ENCODE results near the gene TMEM30B. TPM values are rescaled to one million over a fixed set of nuclear protein-coding genes. Genes with fewer than 3 reads are reported as not detected.
A peak's percentile ranks its signal among the peaks of the same experiment; 100 is the strongest.
"Not testable (repeated sequence)": the region's sequence is repeated elsewhere in the genome, so short reads cannot be mapped to it uniquely, and the experiment has no call there.

Gene TMEM30B
- total RNA-seq, 2 donors from 2014 or later = 3.5 to 4.1 TPM

DNA sequence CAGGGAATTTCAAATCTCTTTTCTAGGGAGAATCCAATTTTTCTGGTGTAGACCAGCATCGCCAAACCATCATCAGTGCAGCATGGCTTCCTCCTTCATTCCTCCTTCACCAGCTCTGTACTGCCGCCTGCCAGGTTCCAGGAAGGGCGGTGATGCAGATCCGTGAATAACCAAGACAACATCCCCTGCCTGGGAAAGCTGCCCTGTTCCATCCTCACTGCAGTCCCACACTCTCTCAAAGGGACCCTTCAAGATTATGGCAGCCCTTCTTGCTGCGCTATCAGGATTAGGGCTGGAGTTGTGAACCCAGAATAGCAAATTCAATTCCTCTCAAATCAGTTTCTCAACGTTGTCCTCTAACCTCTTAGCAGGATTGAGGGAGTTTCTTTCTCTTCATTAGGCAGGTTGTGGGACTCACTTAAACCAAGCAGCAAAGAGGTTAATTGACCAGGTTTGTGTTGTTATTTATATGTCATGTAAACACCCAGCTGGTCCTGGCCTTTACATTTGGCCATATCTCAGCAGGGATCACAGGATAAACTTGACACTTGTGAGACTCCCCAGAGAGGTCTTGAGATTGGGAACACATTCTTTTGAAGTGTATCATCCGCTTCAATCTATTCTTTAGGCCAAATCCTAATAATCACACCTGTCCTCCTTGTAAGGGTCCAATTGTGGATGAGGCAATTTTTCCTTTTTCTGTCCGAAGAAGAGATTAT is 26.2 kb downstream of the TMEM30B start:
- peaks cover 5% of the 10 kb centered on the region for H3K4me1 Mint-ChIP-seq
- no peak for ATAC-seq
- H3K36me3 Mint-ChIP-seq (ENCODE audit: low read depth) = no peaks in the 10 kb centered on the region
- H3K4me3 Mint-ChIP-seq = no peak overlapping the region
- H3K27me3 Mint-ChIP-seq = peaks cover 60% of the 10 kb centered on the region
- DNase-seq = no peak
- no peaks in the 10 kb centered on the region for H3K9me3 ChIP-seq (ENCODE audit: control insufficient read depth, low read length, poor library complexity, severe bottlenecking)
- H3K27ac Mint-ChIP-seq = no peak overlapping the region

DNA sequence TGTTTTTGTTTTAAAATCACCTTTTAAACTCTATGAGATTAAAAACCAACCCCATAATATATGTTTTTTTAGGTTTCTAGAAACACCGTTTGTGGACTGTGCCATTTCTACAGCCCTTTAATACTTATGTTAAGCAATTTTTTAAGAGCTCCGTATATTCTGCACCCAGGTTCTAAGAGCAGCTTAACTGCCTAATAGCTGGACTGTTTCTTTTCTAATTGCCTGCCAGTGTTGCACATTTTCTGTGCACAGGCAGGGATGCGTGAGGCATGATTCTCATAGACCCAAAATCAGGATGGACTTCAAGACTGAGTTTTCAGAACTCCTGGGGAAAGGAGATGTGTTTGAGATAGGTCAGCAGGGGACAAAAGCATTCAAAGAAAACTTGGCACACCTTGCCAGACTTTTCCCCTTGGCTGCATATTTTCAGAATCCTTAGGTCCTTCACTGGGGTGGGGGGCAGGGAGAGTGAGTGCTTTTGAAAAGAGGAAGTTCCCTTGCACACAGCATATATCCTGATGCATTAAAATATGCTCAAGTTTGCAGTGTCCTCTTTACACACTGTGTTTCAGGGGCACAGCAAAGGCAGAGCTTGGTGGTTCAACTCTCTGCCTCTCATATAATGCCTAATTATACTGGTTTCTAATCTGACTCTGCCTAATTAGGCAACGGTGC is 27.9 kb downstream of the TMEM30B start:
- H3K4me1 Mint-ChIP-seq = peaks cover 2% of the 10 kb centered on the region
- peaks cover 46% of the 10 kb centered on the region for H3K27me3 Mint-ChIP-seq
- no peak overlapping the region for H3K4me3 Mint-ChIP-seq
- H3K9me3 ChIP-seq (ENCODE audit: control insufficient read depth, low read length, poor library complexity, severe bottlenecking) = no peaks in the 10 kb centered on the region
- ATAC-seq (no peak), DNase-seq (no peak)
- H3K36me3 Mint-ChIP-seq (ENCODE audit: low read depth) = no peaks in the 10 kb centered on the region
- no peak overlapping the region for H3K27ac Mint-ChIP-seq

DNA sequence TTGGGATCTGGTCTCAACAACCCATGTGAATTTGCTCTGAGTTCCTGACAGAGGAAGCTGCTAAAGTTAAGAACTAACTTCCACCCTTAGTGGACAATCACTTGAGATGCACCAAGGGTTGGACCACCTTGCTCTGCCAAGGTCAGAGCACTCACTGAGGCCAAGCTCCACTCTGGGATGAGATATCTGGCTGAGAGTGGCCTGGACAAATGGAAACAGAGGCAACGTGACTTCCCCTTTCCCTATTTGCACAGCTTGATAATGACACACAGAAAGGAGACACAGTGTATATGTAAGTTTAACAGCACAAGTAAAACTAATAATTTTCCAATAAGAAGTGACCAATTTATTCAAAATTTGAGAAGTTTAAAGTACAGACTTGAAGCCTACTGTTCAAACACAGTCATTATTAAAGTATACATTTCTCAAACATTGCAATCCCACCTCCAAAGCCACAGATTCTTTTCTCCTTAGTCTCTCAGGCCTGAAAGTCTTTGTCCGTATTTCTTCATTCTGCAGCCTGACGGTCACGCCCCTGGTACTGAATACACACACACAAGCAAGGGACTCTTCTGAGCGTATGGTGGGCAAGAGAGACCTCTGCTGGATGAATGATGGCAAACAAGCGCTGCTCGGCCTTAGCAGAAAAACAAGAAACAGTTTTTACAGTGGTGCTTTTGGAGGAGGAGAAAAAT is 28.6 kb downstream of the TMEM30B start:
- DNase-seq (peak; percentile 13 to 41 (median 14)), ATAC-seq (peak; percentile 86)
- H3K4me3 Mint-ChIP-seq = no peak overlapping the region
- no peaks in the 10 kb centered on the region for H3K36me3 Mint-ChIP-seq (ENCODE audit: low read depth)
- H3K27me3 Mint-ChIP-seq = peaks cover 43% of the 10 kb centered on the region
- H3K4me1 Mint-ChIP-seq = peaks cover 2% of the 10 kb centered on the region
- no peaks in the 10 kb centered on the region for H3K9me3 ChIP-seq (ENCODE audit: control insufficient read depth, low read length, poor library complexity, severe bottlenecking)
- H3K27ac Mint-ChIP-seq = no peak overlapping the region

DNA sequence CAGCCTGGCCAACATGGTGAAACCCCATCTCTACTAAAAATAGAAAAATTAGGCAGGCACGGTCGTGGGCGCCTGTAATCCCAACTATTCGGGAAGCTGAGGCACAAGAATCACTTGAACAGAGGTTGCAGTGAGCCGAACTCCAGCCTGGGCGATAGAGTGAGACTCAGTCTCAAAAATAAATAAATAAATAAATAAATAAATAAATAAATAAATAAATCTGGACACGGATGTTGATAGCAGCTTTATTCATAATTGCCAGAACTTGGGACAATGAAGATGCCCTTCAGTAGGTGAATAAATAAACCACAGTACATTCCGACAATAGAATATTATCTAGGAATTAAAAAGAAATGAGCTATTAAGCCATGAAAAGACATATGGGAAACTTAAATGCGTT is 31.1 kb downstream of the TMEM30B start:
- ATAC-seq = no peak
- Mint-ChIP-seq H3K4me1 (peaks cover 2% of the 10 kb centered on the region), H3K27me3 (peaks cover 35% of the 10 kb centered on the region), H3K36me3 (ENCODE audit: low read depth) (no peaks in the 10 kb centered on the region), H3K27ac (no peak overlapping the region), H3K4me3 (no peak overlapping the region)
- no peak for DNase-seq
- no peaks in the 10 kb centered on the region for H3K9me3 ChIP-seq (ENCODE audit: control insufficient read depth, low read length, poor library complexity, severe bottlenecking)

DNA sequence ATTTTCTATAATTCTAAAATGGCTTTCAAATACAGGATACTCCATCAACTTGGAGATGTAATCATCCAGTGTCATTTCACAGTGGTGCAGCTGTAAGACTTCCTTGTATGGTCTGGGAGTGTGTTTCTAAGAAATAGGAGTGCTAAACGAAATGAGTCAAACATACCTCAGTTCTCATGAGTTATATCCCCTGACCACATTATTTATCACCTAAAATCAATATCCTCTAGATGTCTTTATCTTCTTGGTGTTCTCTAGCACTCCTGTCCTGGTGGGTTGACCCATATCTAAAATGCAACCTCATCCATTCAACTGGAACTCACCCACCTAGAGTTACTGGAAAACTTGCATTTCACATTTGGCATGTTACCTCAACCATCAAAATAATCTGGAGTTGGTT is 33.2 kb downstream of the TMEM30B start:
- Mint-ChIP-seq H3K27me3 (peaks cover 33% of the 10 kb centered on the region), H3K27ac (no peak overlapping the region), H3K36me3 (ENCODE audit: low read depth) (no peaks in the 10 kb centered on the region), H3K4me1 (peaks cover 2% of the 10 kb centered on the region), H3K4me3 (no peak overlapping the region)
- no peaks in the 10 kb centered on the region for H3K9me3 ChIP-seq (ENCODE audit: control insufficient read depth, low read length, poor library complexity, severe bottlenecking)
- ATAC-seq (no peak), DNase-seq (no peak)

DNA sequence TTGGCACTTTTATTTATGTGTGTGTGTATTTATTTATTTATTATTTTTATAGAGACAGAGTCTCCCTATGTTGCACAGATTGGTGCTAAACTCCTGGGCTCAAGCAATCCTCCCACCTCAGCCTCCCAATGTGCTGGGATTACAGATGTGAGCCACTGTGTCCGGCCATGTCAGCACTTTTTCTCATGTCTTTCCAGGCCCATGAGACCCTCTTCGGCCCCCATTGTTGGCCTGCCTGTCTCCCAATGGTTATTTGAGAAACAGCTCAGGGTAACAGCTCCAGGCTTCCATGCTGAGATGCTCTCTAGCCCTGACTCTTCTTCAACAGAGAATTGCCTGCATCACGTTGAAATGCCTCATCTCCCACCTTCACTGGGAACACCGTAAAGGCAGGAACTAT is 34.4 kb downstream of the TMEM30B start:
- Mint-ChIP-seq H3K4me3 (no peak overlapping the region), H3K27ac (no peak overlapping the region), H3K4me1 (no peaks in the 10 kb centered on the region), H3K36me3 (ENCODE audit: low read depth) (no peaks in the 10 kb centered on the region), H3K27me3 (peaks cover 27% of the 10 kb centered on the region)
- no peaks in the 10 kb centered on the region for H3K9me3 ChIP-seq (ENCODE audit: control insufficient read depth, low read length, poor library complexity, severe bottlenecking)
- no peak for ATAC-seq
- DNase-seq = no peak

DNA sequence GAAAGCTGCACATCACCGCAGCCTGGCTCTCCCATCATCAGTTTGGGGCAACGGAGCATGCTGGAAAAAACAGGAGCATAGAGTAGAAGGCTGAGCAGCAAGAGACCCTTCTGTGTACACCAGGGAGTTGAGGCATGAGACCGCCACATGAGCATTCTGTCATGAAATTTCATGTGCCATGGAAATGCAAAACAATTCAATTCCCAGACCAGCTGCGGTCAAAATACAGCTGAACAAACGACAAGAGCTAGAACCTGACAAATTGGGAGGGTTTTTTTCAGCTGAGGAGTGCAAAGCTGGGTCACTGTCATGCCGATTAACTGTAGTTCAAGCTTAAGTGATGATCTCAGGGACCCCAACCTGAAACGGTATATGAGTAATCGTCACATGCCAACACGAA is 37.1 kb downstream of the TMEM30B start:
- no peak for ATAC-seq
- no peak for DNase-seq
- no peaks in the 10 kb centered on the region for H3K4me1 Mint-ChIP-seq
- peaks cover 22% of the 10 kb centered on the region for H3K27me3 Mint-ChIP-seq
- no peak overlapping the region for H3K4me3 Mint-ChIP-seq
- H3K27ac Mint-ChIP-seq = no peak overlapping the region
- peaks cover 3% of the 10 kb centered on the region for H3K9me3 ChIP-seq (ENCODE audit: control insufficient read depth, low read length, poor library complexity, severe bottlenecking)
- no peaks in the 10 kb centered on the region for H3K36me3 Mint-ChIP-seq (ENCODE audit: low read depth)

DNA sequence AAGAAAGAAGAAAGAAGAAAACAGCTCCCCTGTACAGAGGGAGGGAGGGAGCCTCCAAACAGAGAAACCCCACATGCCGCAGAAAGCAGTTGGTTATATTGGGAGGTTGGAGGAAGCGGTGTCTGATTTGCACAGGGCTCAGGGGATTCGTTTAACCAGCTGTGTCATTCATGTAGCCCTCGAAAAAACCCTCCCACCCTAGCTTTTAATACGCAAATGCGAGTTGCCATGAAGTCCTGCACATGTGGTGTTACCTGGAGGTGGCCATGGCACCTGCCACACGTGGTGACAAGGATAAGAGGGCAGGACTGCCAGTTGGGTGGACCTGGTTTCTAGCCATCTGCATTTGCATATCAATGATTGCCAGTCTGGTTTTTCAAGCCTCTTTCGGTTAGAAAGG is 40.9 kb downstream of the TMEM30B start:
- H3K9me3 ChIP-seq (ENCODE audit: control insufficient read depth, low read length, poor library complexity, severe bottlenecking) = peaks cover 3% of the 10 kb centered on the region
- no peaks in the 10 kb centered on the region for H3K4me1 Mint-ChIP-seq
- H3K36me3 Mint-ChIP-seq (ENCODE audit: low read depth) = no peaks in the 10 kb centered on the region
- no peak for ATAC-seq
- H3K27ac Mint-ChIP-seq = no peak overlapping the region
- no peak for DNase-seq
- H3K4me3 Mint-ChIP-seq = no peak overlapping the region
- peaks cover 20% of the 10 kb centered on the region for H3K27me3 Mint-ChIP-seq

DNA sequence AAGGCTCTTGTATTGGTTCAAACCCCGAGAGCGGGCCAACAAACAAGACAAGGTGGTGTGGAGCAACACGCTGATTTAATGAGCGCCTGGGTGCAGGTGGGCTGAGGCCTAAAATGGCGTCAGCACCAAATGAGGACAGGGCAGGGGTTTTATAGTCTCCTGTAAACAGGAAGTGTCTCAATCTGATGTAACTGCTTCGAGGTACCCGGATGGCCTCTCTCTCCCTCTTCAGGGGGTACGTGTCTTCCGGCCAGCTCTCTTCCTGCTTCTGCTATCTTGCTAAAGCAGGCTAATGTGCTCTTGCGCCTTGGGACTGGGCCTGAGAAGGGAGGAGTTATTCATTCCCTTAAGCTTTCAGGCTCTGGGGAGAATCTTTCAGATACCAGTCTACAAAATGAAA is 41.9 kb downstream of the TMEM30B start:
- H3K4me1 Mint-ChIP-seq; ATAC-seq; H3K27ac Mint-ChIP-seq; H3K36me3 Mint-ChIP-seq (ENCODE audit: low read depth); DNase-seq; H3K4me3 Mint-ChIP-seq; H3K9me3 ChIP-seq (ENCODE audit: control insufficient read depth, low read length, poor library complexity, severe bottlenecking): not testable (repeated sequence)
- peaks cover 26% of the 10 kb centered on the region for H3K27me3 Mint-ChIP-seq

DNA sequence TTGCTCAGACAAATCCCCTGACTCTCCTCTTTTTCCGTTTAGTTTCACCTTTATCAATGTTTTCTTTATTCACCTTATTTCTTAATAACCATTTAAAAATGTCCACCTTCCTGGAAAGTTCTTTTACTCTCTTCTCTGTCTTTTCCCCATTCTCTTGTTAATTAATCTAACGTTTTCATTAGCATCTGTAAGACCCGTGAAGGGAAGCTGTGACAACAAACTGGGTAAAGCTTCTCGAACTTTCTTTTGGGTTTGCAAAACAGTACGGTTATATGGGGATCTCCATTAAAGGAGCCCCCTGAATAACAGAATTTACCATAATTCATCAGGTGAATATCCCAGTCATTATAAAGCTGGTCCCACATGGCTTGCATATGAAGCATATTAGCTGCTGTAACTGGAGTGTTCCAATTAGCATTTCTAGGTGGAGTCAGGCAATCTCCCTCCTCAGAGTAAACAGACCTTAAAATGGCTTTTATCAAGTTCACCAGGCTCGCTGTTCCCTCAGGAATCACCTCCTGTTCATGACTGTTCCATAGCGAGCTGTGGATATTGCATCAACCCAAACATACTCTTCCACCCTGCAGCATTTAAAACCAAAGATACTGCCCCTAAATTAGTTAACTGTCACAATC is 42.4 kb downstream of the TMEM30B start:
- no peaks in the 10 kb centered on the region for H3K36me3 Mint-ChIP-seq (ENCODE audit: low read depth)
- H3K4me1 Mint-ChIP-seq = no peaks in the 10 kb centered on the region
- H3K27me3 Mint-ChIP-seq = peaks cover 31% of the 10 kb centered on the region
- peaks cover 3% of the 10 kb centered on the region for H3K9me3 ChIP-seq (ENCODE audit: control insufficient read depth, low read length, poor library complexity, severe bottlenecking)
- H3K4me3 Mint-ChIP-seq = no peak overlapping the region
- DNase-seq (no peak), ATAC-seq (no peak)
- H3K27ac Mint-ChIP-seq = no peak overlapping the region

DNA sequence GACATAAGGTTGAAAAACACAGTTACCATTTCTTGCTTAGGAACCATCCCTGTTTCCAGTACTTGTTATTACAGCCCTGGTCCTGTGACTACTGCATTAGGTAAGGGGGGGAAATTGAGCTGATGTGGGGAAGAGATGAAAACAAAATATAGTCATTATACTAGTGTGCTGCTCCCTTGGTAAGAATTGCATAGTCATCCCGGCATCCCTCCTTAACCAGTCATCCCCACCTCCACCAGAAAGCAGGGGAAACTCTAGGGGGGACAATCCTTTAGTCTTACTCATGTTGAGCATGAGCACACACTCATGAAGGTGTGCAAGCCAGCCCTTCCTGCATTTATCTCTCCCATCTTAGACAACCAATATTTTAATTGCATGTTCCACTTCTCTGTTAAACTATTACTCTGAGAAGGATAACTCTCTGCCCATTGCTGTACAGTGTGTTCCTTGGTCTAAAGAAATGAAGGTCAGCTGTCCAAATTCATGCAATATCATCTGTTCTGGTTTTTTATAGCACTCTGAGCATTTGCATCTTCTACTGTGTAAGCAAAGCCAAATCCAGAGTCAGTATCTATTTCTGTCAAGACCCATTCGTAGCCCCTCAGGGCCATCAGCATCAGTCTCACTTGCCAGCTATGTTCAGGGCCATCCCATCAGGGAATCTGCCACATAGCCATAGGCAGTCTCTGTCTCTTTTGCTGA is 46.8 kb downstream of the TMEM30B start:
- Mint-ChIP-seq H3K4me1 (no peaks in the 10 kb centered on the region), H3K36me3 (ENCODE audit: low read depth) (no peaks in the 10 kb centered on the region), H3K27ac (no peak overlapping the region), H3K4me3 (no peak overlapping the region), H3K27me3 (peaks cover 53% of the 10 kb centered on the region)
- ATAC-seq (no peak), DNase-seq (no peak)
- H3K9me3 ChIP-seq (ENCODE audit: control insufficient read depth, low read length, poor library complexity, severe bottlenecking) = no peaks in the 10 kb centered on the region

DNA sequence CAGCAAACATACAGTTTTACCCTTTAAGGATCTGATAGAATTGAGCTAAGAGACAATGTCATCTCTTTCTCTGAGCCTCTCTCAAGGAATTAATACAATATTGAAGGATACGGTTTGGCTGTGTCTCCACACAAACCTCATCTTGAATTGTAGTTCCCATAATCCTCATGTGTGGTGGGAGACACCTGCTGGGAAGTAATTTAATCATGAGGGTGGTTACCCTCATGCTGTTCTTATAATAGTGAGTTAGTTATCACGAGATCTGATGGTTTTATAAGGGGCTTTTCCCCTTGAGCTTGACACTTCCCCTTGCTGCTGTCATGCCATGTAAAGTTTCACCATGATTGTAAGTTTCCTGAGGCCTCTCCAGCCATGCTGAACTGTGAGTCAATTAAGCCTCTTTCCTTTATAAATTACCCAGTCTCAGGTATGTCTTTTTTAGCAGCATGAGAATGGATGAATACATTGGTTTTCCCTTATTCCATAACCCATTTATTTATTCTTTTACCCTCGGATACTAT is 47.6 kb downstream of the TMEM30B start:
- peaks cover 53% of the 10 kb centered on the region for H3K27me3 Mint-ChIP-seq

DNA sequence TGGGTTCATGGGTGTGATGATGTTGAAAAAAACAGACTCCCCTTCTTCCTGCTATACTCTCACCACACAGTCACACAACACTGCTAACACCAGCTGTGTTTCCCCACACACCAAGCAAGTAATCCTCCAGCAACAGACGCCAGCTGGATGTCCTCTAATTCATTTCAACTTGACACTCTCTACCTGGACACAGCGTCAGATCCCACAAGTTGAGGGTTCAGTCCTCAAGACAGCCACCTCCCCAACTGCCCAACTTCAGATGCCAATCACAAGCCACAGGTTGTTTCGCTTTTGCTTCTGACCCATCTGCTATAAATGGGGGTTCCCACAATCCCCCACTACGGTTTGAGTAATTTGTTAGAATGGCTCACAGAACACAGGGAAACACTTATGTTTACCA is 49.3 kb downstream of the TMEM30B start:
- no peak overlapping the region for H3K4me3 Mint-ChIP-seq
- no peak overlapping the region for H3K27ac Mint-ChIP-seq
- no peaks in the 10 kb centered on the region for H3K4me1 Mint-ChIP-seq
- peaks cover 65% of the 10 kb centered on the region for H3K27me3 Mint-ChIP-seq
- H3K9me3 ChIP-seq (ENCODE audit: control insufficient read depth, low read length, poor library complexity, severe bottlenecking) = no peaks in the 10 kb centered on the region
- H3K36me3 Mint-ChIP-seq (ENCODE audit: low read depth) = no peaks in the 10 kb centered on the region
- DNase-seq = no peak
- ATAC-seq = no peak

More for the DNA sequence above, 47.6 kb downstream of the TMEM30B start:
- H3K9me3 ChIP-seq (ENCODE audit: control insufficient read depth, low read length, poor library complexity, severe bottlenecking) = no peaks in the 10 kb centered on the region
- Mint-ChIP-seq H3K36me3 (ENCODE audit: low read depth) (no peaks in the 10 kb centered on the region), H3K4me3 (no peak overlapping the region), H3K27ac (no peak overlapping the region), H3K4me1 (no peaks in the 10 kb centered on the region)
- ATAC-seq (no peak), DNase-seq (no peak)

Data from T-helper 17 cell (primary cell).